ENCODE data around the gene MAP3K13.
"Not testable (repeated sequence)": the region's sequence is repeated elsewhere in the genome, so short reads cannot be mapped to it uniquely, and the experiment has no call there.

Gene MAP3K13

DNA sequence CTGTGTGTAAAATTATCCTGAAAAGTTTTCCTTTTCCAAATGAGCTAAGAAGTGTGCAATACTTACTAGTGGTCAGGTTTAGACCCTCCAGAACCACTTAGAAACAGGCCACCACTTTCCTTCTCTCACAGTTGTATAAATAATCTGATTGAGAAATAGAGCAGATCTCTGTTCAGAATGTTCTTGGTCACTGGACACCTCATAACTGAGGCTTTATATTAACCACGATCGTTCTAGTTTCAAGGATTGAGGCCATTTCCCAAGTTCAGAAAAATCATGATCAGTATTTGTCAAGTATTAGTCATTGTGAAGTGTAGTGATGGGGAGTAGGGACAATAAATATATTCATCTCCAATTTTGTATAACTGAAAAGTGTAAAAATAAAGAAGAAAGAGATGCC lies 1.0 kb upstream of the MAP3K13 start:
- Histone ChIP-seq H3K4me3 (ENCODE audit: low read depth, low read length) (no peak overlapping the region), H3K9ac (no peak overlapping the region), H3K9me3 (ENCODE audit: control insufficient read depth, low read length) (no peaks in the 10 kb centered on the region), H3K36me3 (ENCODE audit: control insufficient read depth, insufficient read depth, low read length) (no peaks in the 10 kb centered on the region), H3K27me3 (ENCODE audit: control insufficient read depth, insufficient read depth, low read length) (no peaks in the 10 kb centered on the region), H3K27ac (no peak overlapping the region), H3K4me1 (peaks cover 8% of the 10 kb centered on the region), H2AFZ (no peak overlapping the region), H3K4me2 (ENCODE audit: low read length) (no peak overlapping the region), H3K79me2 (no peaks in the 10 kb centered on the region)
- TF ChIP-seq, protein P1, sequence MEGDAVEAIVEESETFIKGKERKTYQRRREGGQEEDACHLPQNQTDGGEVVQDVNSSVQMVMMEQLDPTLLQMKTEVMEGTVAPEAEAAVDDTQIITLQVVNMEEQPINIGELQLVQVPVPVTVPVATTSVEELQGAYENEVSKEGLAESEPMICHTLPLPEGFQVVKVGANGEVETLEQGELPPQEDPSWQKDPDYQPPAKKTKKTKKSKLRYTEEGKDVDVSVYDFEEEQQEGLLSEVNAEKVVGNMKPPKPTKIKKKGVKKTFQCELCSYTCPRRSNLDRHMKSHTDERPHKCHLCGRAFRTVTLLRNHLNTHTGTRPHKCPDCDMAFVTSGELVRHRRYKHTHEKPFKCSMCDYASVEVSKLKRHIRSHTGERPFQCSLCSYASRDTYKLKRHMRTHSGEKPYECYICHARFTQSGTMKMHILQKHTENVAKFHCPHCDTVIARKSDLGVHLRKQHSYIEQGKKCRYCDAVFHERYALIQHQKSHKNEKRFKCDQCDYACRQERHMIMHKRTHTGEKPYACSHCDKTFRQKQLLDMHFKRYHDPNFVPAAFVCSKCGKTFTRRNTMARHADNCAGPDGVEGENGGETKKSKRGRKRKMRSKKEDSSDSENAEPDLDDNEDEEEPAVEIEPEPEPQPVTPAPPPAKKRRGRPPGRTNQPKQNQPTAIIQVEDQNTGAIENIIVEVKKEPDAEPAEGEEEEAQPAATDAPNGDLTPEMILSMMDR (IDR thresholded peaks at IDR 0.05) = no peak

DNA sequence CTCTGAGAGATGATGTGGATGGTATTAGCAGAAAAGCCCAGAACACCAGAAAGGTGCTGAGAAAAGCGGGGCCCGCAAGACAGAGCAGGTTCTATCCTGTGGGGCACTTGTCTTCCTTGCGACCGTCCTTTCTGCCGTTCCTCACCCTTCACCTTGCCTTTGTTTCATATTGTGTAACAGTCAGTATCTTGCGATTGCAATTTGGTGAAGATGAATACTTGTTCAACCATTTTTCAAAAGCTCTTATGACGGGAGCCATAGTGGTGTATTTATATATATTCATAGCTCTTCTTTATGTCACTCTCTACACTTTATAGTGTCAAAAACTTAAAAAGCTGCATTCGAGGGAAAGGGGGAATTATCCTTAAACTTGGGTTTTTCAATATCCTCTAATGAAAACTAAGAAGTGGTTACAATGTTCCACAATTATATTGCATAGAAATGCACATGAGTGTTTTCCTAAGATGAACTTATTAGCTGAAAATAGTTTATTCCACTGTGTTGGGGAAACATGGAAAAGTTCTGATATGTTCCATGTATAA lies 797 bp downstream of the MAP3K13 start:
- Histone ChIP-seq H3K4me3 (ENCODE audit: low read depth, low read length) (peak overlapping the region; percentile 79), H3K36me3 (ENCODE audit: control insufficient read depth, insufficient read depth, low read length) (no peaks in the 10 kb centered on the region), H3K79me2 (peaks cover 13% of the 10 kb centered on the region), H2AFZ (peak overlapping the region; percentile 95), H3K4me2 (ENCODE audit: low read length) (peak overlapping the region; percentile 80), H3K27ac (peak overlapping the region; percentile 89), H3K27me3 (ENCODE audit: control insufficient read depth, insufficient read depth, low read length) (no peaks in the 10 kb centered on the region), H3K9me3 (ENCODE audit: control insufficient read depth, low read length) (no peaks in the 10 kb centered on the region), H3K9ac (peak overlapping the region; percentile 40), H3K4me1 (peaks cover 8% of the 10 kb centered on the region)
- TF ChIP-seq, protein P1 (IDR thresholded peaks at IDR 0.05) = no peak

DNA sequence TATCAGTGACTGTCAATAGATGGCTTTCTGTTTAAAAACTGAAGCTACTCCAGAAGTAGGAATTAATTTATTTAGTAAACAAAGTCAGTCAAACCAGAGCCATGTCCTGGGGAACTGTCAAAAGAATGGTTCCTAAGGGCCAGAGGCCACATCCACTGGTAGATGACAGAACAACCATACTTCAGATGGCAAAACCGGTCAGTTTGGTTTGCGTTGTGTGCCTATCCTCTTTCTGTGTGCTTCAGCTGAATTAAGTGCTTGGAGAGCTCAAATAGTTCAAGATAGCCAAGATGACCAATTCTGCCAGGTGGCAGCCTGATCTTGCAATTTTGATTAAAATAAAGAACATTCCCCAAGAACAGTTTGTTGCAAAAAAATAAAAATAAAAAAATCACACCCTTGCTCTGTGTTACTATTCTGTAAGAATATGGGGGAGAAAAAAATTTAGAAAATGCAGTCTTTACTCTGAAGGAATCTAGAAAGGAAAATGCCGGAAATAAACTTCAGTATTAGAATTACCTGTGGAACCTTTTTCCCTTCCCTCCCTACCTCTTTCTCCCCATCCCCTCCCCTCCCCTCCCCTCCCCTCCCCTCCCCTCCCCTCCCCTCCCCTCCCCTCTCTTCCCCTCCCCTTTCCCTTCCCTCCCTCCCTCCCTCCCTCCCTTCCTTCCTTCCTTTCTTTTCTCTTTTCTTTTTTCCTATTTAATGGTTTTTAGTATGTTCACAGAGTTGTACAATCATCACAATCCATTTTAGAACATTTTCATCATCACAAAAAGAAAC lies 2.5 kb downstream of the MAP3K13 start:
- Histone ChIP-seq H3K9me3 (ENCODE audit: control insufficient read depth, low read length) (no peaks in the 10 kb centered on the region), H3K4me1 (peaks cover 8% of the 10 kb centered on the region), H3K27ac (peak overlapping the region; percentile 22), H3K4me3 (ENCODE audit: low read depth, low read length) (no peak overlapping the region), H3K79me2 (peaks cover 19% of the 10 kb centered on the region), H3K4me2 (ENCODE audit: low read length) (peak overlapping the region; percentile 21), H3K9ac (no peak overlapping the region), H3K36me3 (ENCODE audit: control insufficient read depth, insufficient read depth, low read length) (no peaks in the 10 kb centered on the region), H3K27me3 (ENCODE audit: control insufficient read depth, insufficient read depth, low read length) (no peaks in the 10 kb centered on the region), H2AFZ (no peak overlapping the region)
- TF ChIP-seq, protein P1 (IDR thresholded peaks at IDR 0.05) = no peak

DNA sequence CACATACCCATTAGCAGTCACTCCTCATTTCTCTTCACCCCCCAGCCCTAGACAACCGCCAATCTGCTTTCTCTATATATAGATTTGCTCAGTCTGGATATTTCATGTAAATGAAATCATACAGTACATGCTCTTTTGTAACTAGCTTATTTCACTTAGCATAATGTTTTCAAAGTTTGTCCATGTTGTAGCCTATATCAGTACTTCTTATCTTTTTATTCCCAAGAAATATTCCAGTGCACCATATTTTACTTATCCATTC lies 3.1 kb downstream of the MAP3K13 start:
- TF ChIP-seq, protein P1 (IDR thresholded peaks at IDR 0.05) = no peak
- H3K9ac ChIP-seq = no peak overlapping the region
- H3K27ac ChIP-seq = no peak overlapping the region
- H3K36me3 ChIP-seq (ENCODE audit: control insufficient read depth, insufficient read depth, low read length) = no peaks in the 10 kb centered on the region
- peaks cover 8% of the 10 kb centered on the region for H3K4me1 ChIP-seq
- no peaks in the 10 kb centered on the region for H3K9me3 ChIP-seq (ENCODE audit: control insufficient read depth, low read length)
- no peak overlapping the region for H2AFZ ChIP-seq
- H3K4me2 ChIP-seq (ENCODE audit: low read length) = no peak overlapping the region
- no peak overlapping the region for H3K4me3 ChIP-seq (ENCODE audit: low read depth, low read length)
- no peaks in the 10 kb centered on the region for H3K27me3 ChIP-seq (ENCODE audit: control insufficient read depth, insufficient read depth, low read length)
- peaks cover 19% of the 10 kb centered on the region for H3K79me2 ChIP-seq

DNA sequence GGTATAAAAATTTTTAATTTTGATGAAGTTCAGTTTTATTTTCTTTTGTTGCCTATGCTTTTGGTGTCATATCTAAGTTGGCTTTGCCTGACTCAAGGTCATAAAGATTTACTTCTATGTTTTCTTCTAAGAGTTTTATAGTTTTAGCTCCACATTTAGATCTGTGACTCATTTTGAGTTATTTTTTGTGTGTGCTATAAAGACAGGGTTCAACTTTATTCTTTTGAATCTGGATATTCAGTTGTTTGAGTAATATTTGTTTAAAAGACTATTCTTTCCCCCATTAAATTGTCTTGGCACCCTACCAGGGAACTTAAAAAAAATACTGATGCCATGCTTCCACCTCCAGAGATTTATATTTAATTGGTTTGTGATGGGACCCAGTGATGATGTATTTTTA lies 4.0 kb downstream of the MAP3K13 start:
- H3K4me1 ChIP-seq = peaks cover 8% of the 10 kb centered on the region

DNA sequence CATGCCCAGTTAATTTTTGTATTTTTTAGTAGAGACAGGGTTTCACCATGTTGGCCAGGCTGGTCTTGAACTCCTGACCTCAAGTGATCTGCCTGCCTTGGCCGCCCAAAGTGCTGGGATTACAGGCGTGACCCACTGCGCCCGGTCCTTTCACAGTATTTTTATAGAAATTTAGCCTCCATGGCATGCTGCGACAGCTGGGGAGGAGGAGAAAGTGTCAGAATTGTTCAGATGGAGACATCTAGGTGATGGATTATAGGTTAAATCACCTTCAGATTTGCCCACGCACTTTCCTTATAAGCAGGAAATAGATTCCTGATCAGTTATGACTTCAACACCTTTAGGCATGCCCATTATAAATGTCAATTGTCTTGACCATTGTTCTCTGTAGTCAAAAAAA lies 7.4 kb downstream of the MAP3K13 start:
- not testable (repeated sequence) for H3K4me2 ChIP-seq (ENCODE audit: low read length); H3K27me3 ChIP-seq (ENCODE audit: control insufficient read depth, insufficient read depth, low read length); H3K9ac ChIP-seq; H2AFZ ChIP-seq; H3K9me3 ChIP-seq (ENCODE audit: control insufficient read depth, low read length); H3K4me3 ChIP-seq (ENCODE audit: low read depth, low read length); H3K4me1 ChIP-seq; H3K27ac ChIP-seq; H3K36me3 ChIP-seq (ENCODE audit: control insufficient read depth, insufficient read depth, low read length)
- peaks cover 40% of the 10 kb centered on the region for H3K79me2 ChIP-seq

More for the DNA sequence above, 4.0 kb downstream of the MAP3K13 start:
- Histone ChIP-seq H3K4me3 (ENCODE audit: low read depth, low read length) (no peak overlapping the region), H3K79me2 (peaks cover 23% of the 10 kb centered on the region), H3K36me3 (ENCODE audit: control insufficient read depth, insufficient read depth, low read length) (no peaks in the 10 kb centered on the region), H2AFZ (no peak overlapping the region), H3K9ac (no peak overlapping the region), H3K9me3 (ENCODE audit: control insufficient read depth, low read length) (no peaks in the 10 kb centered on the region), H3K4me2 (ENCODE audit: low read length) (no peak overlapping the region), H3K27ac (no peak overlapping the region), H3K27me3 (ENCODE audit: control insufficient read depth, insufficient read depth, low read length) (no peaks in the 10 kb centered on the region)
- TF ChIP-seq, protein P1 (IDR thresholded peaks at IDR 0.05) = no peak

All from parathyroid adenoma (tissue), 2 donors.